Inflammatory macrophage treated with lipopolysaccharide for 4 hours (primary cell): Measurements from ENCODE around the gene ZNF423.

ENCODE experiments used
- DNase-seq: peaks from one replicate; pipeline ENCODE4 v3.0.0-alpha.2; 2020

Gene ZNF423

GRCh38 chr16:49594153-49594552 lies 261.8 kb downstream of the ZNF423 start:
- no peak for DNase-seq

DNA sequence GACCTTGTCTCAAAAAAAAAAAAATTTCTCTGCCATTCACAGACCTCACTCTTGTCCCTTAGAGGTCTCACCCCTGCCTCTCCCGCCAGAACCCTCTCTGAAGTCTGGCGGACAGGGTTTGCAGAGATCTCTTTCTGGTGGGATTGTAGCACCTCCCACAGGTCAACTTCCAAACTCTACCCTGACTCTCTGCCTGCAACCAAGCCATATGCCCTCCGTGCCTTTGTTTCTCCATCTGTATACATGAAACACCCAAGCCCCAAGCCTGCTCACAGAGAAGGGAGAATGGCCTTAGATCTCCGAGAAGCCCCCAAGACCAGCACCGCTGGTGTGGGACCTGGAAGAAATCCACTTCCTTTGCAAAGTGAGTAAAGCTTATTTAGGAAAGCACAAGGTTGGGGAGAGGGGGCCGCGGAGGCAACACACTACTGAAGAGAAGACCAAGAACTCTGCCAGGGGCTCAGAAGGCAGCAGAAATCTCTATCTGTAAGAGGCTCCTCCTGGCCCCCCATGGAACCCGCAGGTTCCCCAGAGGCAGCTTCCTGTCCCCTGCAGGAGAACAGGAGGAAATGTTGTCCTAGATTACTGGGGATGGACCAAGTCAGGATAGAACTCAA lies 262.4 kb downstream of the ZNF423 start:
- DNase-seq, result no peak

GRCh38 chr16:49592546-49593423 lies 263.1 kb downstream of the ZNF423 start:
- peak; percentile 4 for DNase-seq

DNA sequence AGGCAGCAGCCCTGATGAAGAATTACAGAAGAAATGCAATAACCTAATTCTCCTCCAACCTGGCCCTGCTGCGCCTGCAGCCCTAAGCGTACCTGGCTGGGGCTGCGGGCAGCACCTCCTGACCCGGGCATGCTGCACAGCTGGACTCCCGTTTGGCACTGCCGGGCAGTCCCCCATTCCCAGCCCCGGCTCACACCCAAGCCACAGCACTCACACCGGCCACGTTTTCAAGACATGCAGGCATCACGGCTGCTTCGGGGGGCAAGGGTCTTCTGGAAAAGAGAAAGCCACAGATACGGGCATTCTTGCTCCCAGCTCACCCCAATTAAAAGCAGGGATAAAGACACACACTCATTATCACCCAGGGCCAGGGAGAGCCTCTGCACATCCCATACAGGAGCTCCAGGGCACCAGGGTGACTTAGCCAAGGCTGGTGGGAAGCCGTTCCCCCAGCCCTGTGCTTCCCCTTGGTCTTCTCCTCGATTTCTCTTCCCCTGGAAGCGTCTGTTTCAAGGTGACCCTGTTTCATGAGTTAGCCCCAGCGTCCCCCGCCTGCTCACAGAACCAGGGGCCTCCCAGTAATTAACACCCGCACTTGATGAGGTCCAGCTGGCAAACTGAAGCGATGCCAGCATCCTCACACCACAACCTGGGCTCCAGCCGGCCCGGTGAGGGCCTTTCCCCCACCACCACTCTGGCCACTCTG lies 265.6 kb downstream of the ZNF423 start:
- no peak for DNase-seq

DNA sequence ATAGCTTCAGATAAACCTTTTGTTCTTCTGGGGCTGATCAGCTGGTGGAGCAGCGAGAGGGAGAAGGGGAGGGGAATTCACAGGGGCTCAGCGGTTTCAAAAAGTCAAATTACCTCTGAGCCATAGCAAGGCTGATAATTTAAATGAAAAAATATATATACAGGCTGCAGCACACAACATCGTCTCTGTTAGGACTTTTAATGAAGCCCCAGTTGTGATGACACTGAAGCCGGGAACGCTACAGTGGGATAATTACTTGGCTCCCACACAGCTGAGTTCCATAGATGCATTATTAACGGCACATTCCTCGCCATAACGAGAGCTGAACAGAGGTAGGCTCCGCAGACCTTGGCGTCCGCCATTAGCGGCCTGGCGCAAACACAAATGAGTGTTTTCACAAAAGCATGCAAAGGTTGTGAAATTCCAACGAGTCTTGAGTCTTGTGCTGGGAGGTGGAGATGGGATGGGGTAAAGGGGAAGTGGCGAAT lies 266.3 kb downstream of the ZNF423 start:
- DNase-seq, result no peak

GRCh38 chr16:49588729-49589384 lies 267.1 kb downstream of the ZNF423 start:
- no peak for DNase-seq

- DNase-seq, result no peak
Measured at GRCh38 chr16:49588026-49588425, 267.9 kb downstream of the ZNF423 start.

GRCh38 chr16:49587511-49587910 lies 268.4 kb downstream of the ZNF423 start:
- no peak for DNase-seq

GRCh38 chr16:49586466-49587450 lies 269.2 kb downstream of the ZNF423 start:
- no peak for DNase-seq

DNA sequence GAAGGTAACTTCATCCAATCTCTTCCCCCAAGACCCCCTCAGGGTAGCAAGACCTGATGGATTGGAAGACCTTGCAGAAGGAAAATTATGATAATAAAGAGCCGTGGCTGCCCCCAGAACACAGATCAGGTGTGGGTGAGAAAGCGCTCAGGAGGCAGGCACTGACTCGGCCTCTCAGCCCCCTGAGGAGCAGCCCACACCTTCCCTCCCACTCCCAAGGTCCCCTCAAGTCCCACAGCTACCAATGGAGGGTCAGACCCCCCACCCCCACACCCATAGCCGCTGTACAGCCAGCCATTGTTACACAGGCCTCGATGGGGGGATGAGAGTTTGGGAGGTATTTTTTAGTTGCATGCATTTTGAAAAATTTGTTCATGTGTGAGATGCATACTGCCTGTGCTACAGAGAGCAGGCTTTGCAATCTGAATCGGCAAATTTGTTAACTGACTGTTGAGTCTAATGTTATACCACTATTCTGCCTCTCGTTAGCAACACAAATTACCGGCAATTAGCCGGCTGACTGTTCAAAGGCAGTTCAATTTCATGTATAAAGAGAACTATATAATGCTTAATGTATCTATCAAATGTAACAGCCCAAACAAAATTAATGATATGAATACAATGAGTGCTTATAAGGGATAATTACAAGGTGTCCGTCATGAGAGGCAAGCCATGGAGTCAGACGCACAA lies 270.6 kb downstream of the ZNF423 start:
- no peak for DNase-seq

DNA sequence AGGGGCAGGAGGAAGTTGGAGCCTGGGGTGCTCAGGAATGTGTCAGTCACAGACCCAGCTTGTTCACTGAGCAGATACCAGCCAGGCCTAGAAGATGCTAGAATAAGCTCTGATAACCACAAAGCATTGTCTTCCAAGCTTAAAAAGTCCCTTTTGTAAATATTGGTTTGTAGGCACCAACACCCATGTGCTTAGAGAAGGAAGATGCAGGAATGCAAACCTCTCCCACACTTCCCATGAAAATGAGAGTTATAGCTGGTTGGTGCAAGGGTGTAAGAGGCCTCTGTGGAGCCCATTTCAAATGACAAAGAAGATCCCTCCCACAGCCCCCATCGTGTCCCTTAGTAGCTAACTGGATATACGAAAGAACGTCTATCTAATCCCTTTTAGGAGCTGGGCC lies 272.0 kb downstream of the ZNF423 start:
- no peak for DNase-seq

DNA sequence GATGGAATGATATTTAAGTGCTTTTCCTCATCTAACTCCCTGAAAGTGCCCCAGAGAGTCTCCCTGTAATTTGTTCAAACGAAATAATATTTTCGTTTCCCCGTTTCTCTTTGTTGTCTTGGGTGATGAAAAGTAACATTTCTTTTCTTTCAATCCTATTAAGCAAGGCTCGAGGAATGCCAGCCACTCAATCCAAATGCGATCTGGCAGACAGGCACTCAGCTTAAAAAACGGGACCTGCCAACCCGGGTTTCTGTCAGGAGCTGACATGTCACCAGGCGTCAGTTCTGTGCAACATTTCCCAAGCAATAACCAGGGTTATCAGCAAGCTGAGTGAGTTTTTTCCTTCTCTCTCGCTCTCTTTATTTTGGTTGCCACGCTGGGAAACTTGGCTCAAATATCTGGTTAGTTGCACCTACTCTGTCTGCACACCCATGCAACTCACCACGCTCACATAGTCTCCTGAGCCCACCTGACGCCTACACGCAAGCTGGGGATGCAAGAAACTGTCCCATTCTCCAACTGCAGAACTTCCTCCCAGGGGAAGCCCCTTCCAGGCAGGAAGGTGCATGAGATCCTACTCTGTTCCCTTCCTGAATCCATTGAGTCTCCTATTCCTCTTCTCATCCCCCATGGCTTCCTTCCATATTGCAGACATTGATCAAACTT lies 274.1 kb downstream of the ZNF423 start:
- DNase-seq, result no peak

GRCh38 chr16:49580751-49581303 lies 275.1 kb downstream of the ZNF423 start:
- no peak for DNase-seq

DNA sequence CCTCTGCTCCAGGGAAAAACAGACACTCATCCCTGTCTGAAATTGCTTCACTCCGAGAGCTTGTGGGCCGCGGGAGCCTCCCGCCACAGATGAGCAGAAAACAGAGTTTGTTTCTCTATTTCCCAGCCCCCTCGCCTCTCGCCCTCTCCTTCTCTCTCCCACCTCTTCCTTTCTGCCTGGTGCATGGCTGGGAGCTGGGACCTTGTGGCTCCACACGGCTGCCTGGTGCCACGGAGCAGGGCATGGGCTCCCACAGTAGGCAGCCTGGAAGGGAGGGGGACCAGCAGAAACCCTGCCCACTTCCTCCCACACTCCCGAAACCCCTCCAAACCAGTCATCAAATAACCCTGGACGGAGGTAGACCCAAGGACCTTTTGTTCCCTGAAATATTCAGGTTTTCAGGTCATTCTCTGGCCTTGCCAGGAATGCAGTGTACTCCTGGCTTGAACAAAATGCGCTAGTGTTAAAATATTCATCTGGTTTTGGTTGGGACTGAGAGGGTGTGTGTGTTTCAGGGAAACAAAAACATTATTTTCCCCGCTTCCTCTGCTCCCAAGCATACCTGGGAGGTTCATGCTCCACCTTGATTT lies 277.4 kb downstream of the ZNF423 start:
- no peak for DNase-seq

GRCh38 chr16:49578018-49578417 lies 277.9 kb downstream of the ZNF423 start:
- DNase-seq, result no peak

GRCh38 chr16:49576941-49577340 lies 279.0 kb downstream of the ZNF423 start:
- no peak for DNase-seq

- no peak for DNase-seq
Measured at GRCh38 chr16:49576173-49576494, 279.8 kb downstream of the ZNF423 start.

- peak; percentile 83 for DNase-seq
Measured at GRCh38 chr16:49575346-49576172, 280.4 kb downstream of the ZNF423 start.

- no peak for DNase-seq
Measured at GRCh38 chr16:49574826-49575225, 281.1 kb downstream of the ZNF423 start.
